Calu3 (cell line): ENCODE data around the gene NMUR1. TPM values are rescaled to one million over a fixed set of nuclear protein-coding genes. Genes with fewer than 3 reads are reported as not detected.
"Not testable (repeated sequence)": the region's sequence is repeated elsewhere in the genome, so short reads cannot be mapped to it uniquely, and the experiment has no call there.

Experiments
- BruUV-seq: library from RNA; stranded (reverse); fragments of 400-500 nt; replicated peaks from 2 replicates; lab custom pipeline; 2021; lab: Mats Ljungman, UMichigan
- CTCF ChIA-PET: fragments of 300-600 bp; sonication (Branson Sonifier 250); formaldehyde crosslinking; loops from one replicate; lab custom pipeline; 2022; ENCODE audit warnings: antibody characterized with exemption; lab: Charles Lee
- DNase-seq: peaks from one replicate; pipeline ENCODE4 v3.0.0; 2022
- H3K27ac Mint-ChIP-seq: one replicate; pipeline ENCODE4 v1.8.0; 2022; ENCODE audit warnings: mixed read lengths; ENCODE audit not compliant: unreplicated experiment
- H3K27me3 Mint-ChIP-seq: one replicate; pipeline ENCODE4 v1.8.0; 2022; ENCODE audit warnings: mixed read lengths; ENCODE audit not compliant: unreplicated experiment
- H3K36me3 Mint-ChIP-seq: one replicate; pipeline ENCODE4 v1.8.0; 2022; ENCODE audit warnings: mild to moderate bottlenecking, moderate library complexity, mixed read lengths; ENCODE audit not compliant: insufficient read depth, unreplicated experiment
- H3K4me1 Mint-ChIP-seq: one replicate; pipeline ENCODE4 v1.8.0; 2022; ENCODE audit warnings: mild to moderate bottlenecking, low read depth, mixed read lengths; ENCODE audit not compliant: unreplicated experiment
- H3K4me3 Mint-ChIP-seq: one replicate; pipeline ENCODE4 v1.8.0; 2022; ENCODE audit warnings: mild to moderate bottlenecking, low read depth, moderate library complexity, mixed read lengths; ENCODE audit not compliant: unreplicated experiment
- H3K9me3 Mint-ChIP-seq: one replicate; pipeline ENCODE4 v1.8.0; 2022; ENCODE audit warnings: low read depth, mixed read lengths; ENCODE audit not compliant: unreplicated experiment
- CTCF ChIP-seq: fragments of 200-600 bp; IDR thresholded peaks from one replicate; pipeline ENCODE4 v1.8.0; 2022; ENCODE audit warnings: antibody characterized with exemption; ENCODE audit not compliant: unreplicated experiment
- intact Hi-C: fragments of 100-400 bp; cut with micrococcal nuclease; formaldehyde crosslinking; loops from one replicate; pipeline ENCODE4 v1.10.0; 2022; ENCODE audit not compliant: unreplicated experiment
- total RNA-seq: library from RNA; stranded (reverse); gene quantifications from 2 replicates; pipeline ENCODE4 v1.2.3, GENCODE V29; 2022

NMUR1 gene
- total RNA-seq, 1 experiment from 2014 or later, result not detected

- no TSS peak for BruUV-seq
- H3K4me3 Mint-ChIP-seq, result no peak overlapping the region
- H3K9me3 Mint-ChIP-seq, result peaks cover 4% of the 10 kb centered on the region
- H3K27me3 Mint-ChIP-seq, result peaks cover 27% of the 10 kb centered on the region
- no peak for TF ChIP-seq CTCF
- intact Hi-C loops, result no loop called here
- H3K36me3 Mint-ChIP-seq, result no peaks in the 10 kb centered on the region
- no peak for DNase-seq
- CTCF ChIA-PET, result no interaction called here
- H3K4me1 Mint-ChIP-seq, result no peaks in the 10 kb centered on the region
- no peak overlapping the region for H3K27ac Mint-ChIP-seq
Observed at GRCh38 chr2:231575612-231576256, 45.5 kb upstream of the NMUR1 start.

GRCh38 chr2:231573698-231574421 is 43.6 kb upstream of the NMUR1 start:
- Mint-ChIP-seq H3K27ac (no peak overlapping the region), H3K4me1 (no peaks in the 10 kb centered on the region), H3K4me3 (no peak overlapping the region), H3K36me3 (no peaks in the 10 kb centered on the region), H3K9me3 (no peaks in the 10 kb centered on the region), H3K27me3 (peaks cover 8% of the 10 kb centered on the region)
- intact Hi-C loops, result no loop called here
- CTCF ChIA-PET, result no interaction called here
- BruUV-seq, result no TSS peak
- no peak for TF ChIP-seq CTCF
- no peak for DNase-seq

- TF ChIP-seq CTCF, result no peak
- no peaks in the 10 kb centered on the region for H3K4me1 Mint-ChIP-seq
- CTCF ChIA-PET, result interaction anchor here (0.7 kb wide), 1 partner anchor 496 kb away, joined by 3 read pairs; no protein-coding TSS in a partner anchor
Observed at GRCh38 chr2:231573096-231573495, 42.9 kb upstream of the NMUR1 start.

GRCh38 chr2:231571661-231572191 is 41.5 kb upstream of the NMUR1 start:
- H3K9me3 Mint-ChIP-seq, result no peaks in the 10 kb centered on the region
- intact Hi-C loops, result no loop called here
- no peak for DNase-seq
- CTCF ChIA-PET, result no interaction called here
- TF ChIP-seq CTCF, result no peak
- no peaks in the 10 kb centered on the region for H3K36me3 Mint-ChIP-seq
- H3K4me3 Mint-ChIP-seq, result no peak overlapping the region
- no peaks in the 10 kb centered on the region for H3K27me3 Mint-ChIP-seq
- no peaks in the 10 kb centered on the region for H3K4me1 Mint-ChIP-seq
- no TSS peak for BruUV-seq
- no peak overlapping the region for H3K27ac Mint-ChIP-seq

More at GRCh38 chr2:231573096-231573495, 42.9 kb upstream of the NMUR1 start:
- no peak overlapping the region for H3K27ac Mint-ChIP-seq
- H3K36me3 Mint-ChIP-seq, result no peaks in the 10 kb centered on the region
- BruUV-seq, result no TSS peak
- DNase-seq, result no peak
- peaks cover under 1% of the 10 kb centered on the region for H3K27me3 Mint-ChIP-seq
- intact Hi-C loops, result no loop called here
- no peaks in the 10 kb centered on the region for H3K9me3 Mint-ChIP-seq
- no peak overlapping the region for H3K4me3 Mint-ChIP-seq

GRCh38 chr2:231570915-231571314 is 40.7 kb upstream of the NMUR1 start:
- H3K36me3 Mint-ChIP-seq, H3K4me1 Mint-ChIP-seq, H3K27me3 Mint-ChIP-seq, H3K4me3 Mint-ChIP-seq, intact Hi-C loops, H3K9me3 Mint-ChIP-seq, DNase-seq, BruUV-seq, CTCF ChIA-PET, H3K27ac Mint-ChIP-seq: not testable (repeated sequence)
